NB4 (cell line): Measurements from ENCODE around the gene GPD1L.

Source experiments
- CTCF ChIP-seq: IDR thresholded peaks from one replicate; pipeline ENCODE4 v1.5.1; 2012; ENCODE audit warnings: low read depth, low read length
- POLR2A ChIP-seq: IDR thresholded peaks from 2 replicates; pipeline ENCODE4 v1.6.1; 2011; ENCODE audit warnings: mild to moderate bottlenecking; ENCODE audit not compliant: insufficient read length; ENCODE audit errors: extremely low read depth

- TF ChIP-seq CTCF: no peak
- no peak for TF ChIP-seq POLR2A
These were observed 27.6 kb upstream of the GPD1L start for GRCh38 chr3:32078864-32079263.
